8988T (cell line): ENCODE data around the gene ZNF556.
"Not testable (repeated sequence)": the region's sequence is repeated elsewhere in the genome, so short reads cannot be mapped to it uniquely, and the experiment has no call there.

Experiments
- DNase-seq: peaks from one replicate; pipeline ENCODE4 v3.0.0; 2011

The ZNF556 gene

DNA sequence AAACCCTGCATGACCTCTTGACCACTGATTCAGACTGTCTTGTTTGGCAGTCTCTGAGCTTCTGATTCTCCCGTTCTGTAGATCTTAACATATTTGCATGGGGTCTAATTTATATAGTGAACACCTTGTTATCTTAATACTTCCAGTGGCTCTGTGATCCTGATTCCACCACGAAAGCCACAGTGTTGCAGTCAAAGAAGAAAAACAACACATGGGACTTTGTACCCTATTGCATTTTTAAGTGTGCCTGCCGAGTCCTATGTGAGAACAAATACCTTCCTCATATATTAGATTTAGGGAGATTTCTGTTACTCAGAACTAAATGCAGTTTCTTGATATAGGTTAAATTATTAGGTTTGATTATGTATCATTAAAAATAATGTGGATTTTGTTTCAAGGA, 12.3 kb upstream of the ZNF556 start:
- no peak for DNase-seq

DNA sequence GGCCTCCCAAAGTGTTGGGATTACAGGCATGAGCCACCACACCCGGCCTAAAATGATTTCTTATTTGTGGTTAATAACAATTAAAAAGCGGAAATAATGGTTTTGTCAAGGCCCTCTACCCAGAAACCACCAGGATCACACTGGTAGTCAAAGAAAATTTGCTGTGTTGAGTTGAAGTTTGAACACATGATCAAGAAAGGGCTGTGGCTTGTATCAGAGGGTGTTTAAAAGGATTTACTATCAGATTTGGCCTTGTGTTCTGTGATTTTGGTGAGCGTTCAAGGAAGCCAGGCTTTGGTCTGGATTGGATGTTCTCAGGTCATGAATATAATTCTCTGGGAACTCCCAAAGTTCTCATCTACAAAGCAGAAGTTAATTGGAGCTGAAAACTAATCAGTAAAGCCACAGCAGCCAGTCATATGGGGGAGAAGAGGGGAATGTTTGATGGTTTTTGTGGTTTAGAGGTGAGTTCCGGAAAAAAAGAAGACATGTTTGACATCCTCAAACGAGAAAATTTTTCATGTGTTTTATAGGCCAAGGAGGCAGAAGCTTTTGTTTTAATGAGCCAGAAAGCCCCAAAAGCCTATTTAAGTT, 10.6 kb upstream of the ZNF556 start:
- no peak for DNase-seq

DNA sequence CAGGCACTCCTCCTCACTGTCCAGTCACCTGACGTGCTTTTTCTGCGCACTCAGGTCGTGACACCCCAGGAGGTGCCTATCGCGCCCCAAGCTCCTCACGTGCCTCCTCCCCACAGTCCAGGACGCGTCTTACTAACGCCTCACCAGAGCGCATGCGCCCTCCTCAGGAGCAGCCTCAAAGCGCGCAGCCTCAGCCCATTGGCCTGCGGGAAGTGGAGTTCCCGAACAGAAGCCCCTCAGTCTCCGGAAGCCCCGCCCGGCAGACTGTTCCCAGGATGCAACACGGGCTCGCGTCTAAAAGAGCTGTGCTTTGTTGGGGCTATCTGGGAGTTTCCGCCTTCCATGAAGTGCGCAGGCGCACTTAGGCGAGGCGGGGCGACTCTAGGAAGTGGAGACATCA, 8.3 kb upstream of the ZNF556 start:
- no peak for DNase-seq

DNA sequence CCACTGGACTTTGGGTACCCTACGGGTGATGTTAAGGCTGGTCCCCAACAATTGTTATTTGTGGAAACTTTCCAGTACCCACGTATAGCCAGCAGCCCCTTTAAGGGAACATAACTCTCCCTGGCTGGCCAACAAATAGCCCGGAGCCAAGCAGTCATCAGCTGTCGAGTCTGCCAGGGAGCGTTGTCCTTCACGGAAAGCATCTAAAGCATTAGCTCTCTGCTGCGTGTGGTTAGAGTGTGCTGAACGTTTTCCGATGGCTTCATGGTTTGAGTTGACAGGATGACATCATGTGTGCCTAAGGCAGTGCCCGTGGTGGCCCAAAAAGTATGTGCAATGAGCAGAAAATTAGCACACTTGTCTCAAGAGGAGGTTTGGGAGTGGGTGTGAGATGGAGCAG, 3.3 kb upstream of the ZNF556 start:
- no peak for DNase-seq

DNA sequence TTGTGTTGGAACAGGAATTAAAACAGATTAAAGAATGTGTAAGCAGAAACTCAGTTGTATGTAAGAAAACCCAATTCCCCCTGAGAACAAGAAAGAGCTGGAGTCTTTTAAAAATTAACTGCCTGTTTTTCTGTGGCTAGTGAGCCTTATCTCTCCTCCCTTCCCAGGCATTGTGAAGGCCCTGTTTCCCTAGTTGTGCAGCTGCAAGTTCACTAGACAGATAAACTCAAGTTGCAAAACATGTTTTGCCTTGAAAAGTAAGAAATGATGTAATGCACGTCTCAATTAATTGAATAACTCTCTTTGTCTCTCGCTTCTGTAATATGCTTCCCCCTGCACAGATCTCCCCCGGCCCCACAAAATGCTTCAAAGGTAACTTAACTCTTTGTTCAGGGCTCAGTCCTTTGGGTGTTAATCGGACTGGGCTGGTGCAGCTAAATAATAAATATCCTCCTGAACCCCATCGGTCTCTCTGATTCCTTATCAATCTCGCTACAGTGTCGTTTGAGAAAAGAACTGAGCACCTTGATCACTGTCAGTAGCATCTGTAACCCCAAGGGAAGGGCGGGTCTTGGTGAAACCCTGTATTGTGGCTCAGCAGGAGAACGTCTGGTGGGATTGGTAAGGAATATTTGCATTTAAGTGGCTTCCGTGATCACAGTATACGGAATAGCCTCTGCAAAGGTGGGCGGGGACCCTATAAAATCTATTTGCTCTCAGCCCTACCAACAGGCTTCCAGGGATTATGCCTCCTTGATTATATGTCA, 1.6 kb upstream of the ZNF556 start:
- no peak for DNase-seq

DNA sequence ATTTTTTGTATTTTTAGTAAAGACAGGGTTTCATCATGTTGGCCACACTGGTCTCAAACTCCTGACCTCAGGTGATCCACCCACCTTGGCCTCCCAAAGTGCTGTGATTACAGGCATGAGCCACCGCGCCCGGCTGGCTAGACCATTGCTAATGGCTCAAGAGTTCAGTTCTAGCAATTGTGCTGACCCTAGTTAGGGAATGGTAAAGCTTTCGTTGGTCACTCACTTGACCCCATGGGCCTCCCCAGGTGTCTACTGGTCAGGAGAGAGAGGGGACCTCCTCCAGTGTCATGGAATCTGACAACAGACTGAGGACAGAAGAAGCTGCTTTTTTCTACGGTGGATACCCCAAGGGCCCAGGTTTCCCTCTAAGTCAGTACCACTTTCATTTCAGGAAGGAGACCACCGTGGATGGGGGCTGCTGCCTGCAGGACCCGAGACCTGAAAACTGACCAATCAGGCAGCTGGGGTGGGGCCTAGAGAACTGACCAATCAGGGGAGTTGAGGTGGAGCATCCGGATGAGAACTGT, 575 bp upstream of the ZNF556 start:
- DNase-seq: no peak

DNA sequence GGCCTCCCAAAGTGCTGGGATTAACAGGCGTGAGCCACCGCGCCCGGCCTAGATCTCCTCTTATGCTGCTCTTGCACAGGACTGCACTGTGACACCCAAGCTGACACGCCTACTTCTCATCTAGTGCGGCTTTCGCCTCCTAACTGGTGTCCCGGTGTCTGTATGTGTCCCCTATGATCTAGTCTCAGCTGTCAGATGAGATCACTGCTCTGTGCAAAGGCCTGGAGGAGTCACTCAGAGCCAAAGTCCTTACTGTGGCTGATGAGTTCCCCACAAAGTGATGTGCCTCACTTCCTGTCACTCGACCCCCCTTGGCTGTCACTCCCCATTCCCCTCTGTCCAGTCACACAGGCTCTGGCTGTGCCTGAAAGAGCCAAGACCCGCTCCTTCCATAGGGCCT, 2.5 kb downstream of the ZNF556 start:
- DNase-seq: no peak

DNA sequence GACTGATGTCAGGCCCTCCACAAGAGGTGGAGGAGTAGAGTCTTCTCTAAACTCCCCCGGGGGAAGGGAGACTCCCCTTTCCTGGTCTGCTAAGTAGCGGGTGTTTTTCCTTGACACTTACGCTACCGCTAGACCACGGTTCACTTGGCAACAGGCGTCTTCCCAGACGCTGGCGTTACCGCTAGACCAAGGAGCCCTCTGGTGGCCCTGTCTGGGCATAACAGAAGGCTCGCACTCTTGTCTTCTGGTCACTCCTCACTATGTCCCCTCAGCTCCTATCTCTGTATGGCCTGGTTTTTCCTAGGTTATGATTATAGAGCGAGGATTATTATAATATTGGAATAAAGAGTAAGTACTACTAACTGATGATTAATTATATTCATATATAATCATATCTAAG, 5.0 kb downstream of the ZNF556 start:
- not testable (repeated sequence) for DNase-seq

DNA sequence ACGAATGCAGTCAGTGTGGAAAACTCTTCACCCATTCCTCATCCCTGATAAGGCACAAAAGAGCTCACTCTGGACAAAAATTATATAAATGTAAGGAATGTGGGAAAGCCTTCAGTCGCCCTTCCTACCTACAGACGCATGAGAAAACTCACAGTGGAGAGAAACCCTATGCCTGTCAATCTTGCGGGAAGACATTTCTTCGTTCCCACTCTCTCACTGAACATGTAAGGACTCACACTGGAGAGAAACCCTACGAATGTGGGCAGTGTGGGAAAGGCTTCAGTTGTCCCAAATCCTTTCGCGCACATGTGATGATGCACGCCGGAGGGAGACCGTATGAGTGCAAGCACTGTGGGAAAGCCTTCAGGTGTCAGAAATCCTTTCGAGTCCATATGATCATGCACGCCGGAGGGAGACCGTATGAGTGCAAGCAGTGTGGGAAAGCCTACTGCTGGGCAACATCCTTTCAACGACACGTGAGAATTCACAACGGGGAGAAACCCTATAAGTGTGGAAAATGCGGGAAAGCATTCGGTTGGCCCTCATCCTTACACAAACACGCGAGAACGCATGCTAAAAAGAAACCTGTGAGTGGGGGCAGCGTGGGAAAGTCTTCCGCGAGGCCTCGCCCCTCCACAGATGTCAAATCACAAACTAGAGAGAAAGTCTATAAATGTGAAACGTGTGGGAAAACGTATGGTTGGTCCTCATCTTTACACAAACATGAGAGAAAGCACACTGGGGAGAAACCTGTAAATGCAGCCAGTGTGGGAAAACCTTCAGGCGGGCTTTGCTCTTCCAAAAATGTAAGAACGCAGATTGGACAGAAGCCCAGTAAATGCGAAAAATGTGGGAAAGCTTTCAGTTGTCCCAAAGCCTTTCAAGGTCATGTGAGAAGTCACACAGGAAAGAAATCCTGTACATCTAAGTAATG, 10.5 kb downstream of the ZNF556 start:
- DNase-seq: no peak

DNA sequence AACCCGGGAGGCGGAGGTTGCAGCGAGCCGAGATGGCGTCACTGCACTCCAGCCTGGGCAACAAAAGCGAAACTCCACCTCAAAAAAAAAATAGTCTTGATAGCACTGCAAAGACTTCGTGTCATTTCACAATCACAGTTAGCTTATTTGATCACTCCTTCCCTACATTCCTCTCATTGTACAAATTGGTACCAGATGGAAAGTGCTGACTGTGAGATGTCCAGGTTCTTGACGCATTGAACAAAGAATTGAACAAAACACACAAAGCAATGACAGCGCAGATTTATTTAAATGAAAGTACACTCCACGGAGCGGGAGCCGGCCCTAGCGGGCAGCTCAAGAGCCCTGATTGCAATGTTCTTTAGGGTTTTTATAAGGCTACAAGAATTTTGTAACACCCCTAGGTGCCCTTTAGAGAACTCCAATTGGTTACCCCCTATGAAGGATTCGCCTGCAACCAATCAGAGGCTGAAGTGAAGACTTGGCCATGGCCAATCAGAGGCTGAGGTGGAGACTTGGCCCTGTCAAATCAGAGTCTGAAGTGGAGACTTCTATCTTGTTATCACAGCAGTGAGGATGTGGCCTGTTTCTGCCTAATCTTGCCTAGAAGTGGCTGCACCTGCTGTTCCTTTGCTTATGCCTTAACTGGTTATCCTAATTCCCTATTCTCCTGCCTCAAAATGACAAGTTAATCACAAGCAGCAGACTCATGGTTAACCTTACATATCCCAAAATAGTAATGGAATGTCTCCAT, 16.7 kb downstream of the ZNF556 start:
- DNase-seq: no peak

DNA sequence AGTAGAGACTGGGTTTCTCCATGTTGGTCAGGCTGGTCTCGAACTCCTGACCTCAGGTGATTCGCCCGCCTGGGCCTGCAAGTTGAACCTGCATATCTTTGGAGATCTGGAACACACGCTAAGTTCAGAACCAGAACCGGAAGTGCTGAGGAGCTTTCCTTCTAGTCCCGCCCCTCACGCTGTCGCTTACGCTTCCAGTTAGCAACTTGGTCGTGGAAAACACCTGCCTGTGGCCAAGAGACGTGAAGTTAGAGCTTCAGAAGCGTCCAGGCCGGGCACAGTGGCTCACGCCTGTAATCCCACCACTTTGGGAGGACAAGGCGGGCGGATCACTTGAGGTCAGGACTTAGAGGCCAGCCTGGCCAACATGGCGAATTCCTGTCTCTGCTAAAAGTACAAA, 18.6 kb downstream of the ZNF556 start:
- no peak for DNase-seq

DNA sequence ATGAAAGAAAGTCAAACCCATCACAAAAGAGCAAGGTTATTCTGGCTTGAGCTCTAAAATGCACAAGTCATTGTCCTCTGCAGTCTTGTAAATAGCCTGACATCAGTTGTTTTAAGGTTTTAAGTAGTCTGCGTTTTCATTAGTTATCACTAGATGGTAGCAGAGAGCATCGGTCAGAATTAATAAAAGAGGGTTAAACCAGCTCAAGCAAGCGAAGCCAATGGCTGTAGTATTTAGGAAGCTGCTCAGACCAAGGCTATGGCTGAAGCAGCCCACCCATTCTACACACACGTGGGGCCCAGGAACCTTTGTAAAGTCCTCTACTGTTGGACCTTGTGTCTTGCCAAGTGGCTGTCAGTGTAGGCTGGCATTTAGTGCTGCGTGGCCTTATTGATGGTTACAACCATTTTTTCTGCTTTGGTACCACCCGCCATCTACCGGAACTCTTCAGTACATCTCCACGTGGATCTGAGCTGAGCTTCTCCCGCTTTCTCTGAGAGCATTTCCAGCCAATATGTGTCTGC, 20.3 kb downstream of the ZNF556 start:
- DNase-seq: no peak

DNA sequence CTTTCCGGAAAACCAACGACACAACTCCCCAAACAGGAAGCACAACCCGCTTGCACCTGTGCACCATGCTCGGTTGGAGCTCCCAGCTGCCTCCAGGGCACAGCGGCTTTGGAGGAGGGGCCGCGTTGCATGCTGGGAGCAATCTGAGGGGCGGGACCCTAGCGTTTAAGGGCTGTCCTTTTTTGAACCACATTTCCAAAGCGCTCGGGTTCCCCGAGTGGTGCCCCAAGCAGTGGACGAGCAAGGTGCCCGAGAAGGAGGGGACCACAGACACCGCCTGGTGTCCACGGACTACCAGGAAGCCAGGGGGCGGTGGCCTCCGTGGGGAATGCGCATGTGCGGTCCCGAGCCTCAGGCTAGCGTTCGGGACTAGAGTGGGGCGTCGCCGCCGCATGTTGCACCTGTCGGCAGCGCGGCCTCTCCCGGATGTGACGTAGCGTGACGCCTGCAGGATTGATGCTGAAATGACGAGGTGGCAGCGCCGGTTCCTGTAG, 21.6 kb downstream of the ZNF556 start:
- DNase-seq: no peak

DNA sequence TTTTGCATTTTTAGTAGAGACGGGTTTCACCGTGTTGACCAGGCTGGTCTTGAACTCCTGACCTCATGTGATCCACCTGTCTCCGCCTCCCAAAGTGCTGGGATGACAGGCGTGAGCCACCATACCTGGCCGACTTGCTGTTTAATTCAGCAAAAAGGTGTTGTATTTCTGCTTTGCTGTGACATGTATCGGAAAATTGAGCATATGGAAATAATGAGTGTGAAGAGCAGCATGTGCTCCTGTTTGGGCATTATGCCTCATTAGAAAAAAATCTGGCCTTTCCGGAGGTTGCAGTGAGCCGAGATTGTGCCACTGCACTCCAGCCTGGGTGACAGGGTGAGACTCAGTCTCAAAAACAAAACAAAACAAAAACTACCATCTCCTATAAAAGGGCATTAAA, 23.4 kb downstream of the ZNF556 start:
- not testable (repeated sequence) for DNase-seq

DNA sequence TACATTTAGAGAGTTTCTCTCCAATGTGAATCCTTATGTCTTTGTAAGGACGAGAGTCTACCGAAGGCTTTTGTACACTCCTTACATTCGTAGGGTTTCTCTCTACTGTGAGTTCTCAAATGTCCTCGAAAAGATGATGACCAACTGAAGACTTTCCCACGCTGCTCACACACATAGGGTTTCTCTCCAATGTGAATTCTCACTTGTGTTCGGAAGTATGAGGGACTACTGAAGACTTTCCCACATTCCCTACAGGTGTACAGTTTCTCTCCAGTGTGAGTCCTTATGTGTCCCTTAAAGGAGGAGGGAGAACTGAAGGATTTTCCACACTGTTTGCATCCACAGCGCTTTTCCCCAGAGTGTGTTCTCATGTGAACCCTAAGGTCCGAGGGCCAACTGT, 29.6 kb downstream of the ZNF556 start:
- DNase-seq: no peak

DNA sequence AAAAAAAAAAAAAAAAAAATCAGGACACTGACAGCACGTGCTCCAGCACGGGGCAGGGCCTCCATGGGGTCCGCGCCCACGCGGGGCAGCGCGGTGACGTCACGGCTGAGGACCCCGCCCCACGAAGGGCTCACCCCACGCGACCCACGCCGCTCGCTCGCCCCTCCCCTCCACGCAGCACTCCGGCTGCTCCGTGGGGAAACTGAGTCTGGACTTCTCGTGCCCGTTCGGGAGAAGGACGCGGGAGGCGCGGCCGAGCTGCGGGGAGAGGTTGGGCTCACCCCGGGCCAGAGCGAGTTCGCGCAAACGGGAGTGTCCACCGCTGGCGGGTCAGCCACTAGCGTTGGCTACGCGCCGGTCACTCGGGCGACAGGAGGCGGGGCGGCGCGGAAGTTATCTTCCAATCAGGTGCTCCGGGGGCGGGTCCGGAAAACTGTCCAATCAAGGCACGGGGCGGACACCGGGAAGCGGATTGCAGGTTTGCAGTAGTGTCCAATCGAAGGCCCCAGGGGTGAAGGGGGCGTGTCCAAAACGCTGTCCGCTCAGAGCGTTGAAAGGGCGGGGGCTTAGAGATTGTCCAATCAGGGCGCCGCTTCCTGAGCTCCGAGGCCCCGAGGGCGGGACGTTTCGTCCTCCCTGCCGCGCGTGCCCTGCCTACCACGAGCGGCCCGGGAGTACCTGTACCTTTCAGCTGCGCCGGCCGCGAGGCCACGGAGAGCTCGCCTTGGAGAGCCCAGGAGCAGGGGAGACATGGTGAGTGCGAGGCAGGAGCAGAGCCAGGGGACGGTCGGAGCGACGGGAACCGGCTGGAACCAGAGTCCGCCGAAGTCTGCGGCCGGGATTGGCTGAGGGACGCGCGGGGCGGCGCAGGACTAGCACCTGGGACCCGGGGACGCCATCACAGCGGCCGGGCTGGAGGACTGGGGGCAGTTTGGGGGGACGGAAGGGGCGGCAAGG, 33.4 kb downstream of the ZNF556 start, which contains the start of gene ZNF57:
TSS of gene ZNF57 (plus strand) at position 633 of the 957 bp plus-strand sequence. CDS start at position 751, 118 bp downstream.
- peak; percentile 78 for DNase-seq

DNA sequence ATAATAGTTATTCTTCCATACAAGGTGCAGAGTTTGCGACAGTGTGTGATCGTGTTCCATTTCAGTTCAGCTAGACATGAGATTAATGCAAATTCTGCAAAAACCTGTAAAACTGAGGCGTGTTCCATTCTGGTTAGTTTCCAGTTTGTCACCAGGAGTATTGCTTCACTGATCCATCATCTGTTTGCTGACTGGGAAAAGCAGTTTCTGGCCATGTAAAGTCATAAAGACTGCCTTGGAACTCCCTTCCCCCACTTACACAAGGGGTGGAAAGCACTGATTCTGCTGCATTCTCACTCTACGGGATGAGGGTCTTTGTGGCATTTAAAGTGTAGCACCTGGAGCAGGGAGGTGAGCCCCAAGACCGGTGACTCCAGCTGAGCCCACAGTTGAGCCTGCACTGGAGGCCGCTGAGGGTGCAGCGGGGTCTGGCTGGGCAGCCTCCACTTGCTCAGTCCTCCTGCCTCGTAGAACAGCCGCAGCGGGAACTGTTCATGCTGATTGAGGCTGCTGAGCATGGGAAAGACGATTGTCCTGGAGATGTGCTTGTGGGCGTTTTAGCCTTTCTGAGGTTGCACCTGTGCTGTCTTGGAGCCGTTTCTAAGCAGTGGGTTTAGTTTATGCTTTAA, 35.6 kb downstream of the ZNF556 start:
- no peak for DNase-seq

DNA sequence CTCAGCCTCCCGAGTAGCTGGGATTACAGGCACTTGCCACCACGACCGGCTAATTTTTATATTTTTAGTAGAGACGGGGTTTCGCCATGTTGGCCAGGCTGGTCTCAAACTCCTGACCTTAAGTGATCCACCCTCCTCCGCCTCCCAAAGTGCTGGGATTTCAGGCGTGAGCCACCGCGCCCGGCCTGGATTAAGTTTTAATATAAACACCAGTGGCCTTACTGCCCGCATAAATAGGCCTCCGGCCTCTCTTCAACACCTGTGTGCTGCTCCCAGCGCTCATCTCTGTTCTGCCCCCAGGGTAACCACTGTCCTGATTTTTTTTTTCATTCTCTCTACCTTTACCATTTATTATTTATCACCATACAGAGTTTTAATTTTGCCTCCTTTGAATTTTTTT, 36.2 kb downstream of the ZNF556 start:
- not testable (repeated sequence) for DNase-seq

DNA sequence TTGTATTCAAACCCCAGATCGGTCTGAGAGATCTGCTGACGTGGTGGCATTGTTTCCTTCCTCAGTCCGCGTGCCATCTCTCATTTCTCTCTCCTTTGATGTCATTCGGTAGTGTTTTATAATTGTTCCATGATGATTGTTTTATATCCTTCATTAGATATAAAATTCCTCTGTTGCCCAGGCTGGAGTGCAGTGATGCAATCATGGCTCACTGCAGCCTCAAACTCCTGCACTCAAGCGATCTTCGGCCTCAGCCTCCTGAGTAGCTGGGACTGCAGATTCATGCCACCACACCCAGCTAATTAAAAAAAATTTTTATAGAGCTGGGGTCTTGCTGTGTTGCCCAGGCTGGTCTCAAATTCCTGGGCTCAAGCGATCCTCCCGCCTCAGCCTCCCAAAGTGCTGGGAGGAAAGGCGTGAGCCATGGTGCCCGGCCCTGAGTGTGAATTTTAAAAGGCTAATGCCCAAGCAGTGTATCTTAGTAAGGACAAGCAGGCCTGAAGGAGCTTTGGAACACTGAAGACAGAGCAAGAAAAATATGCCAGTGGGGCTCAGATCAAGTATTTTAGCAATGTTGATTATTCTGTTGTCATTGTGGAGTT, 38.9 kb downstream of the ZNF556 start:
- no peak for DNase-seq

DNA sequence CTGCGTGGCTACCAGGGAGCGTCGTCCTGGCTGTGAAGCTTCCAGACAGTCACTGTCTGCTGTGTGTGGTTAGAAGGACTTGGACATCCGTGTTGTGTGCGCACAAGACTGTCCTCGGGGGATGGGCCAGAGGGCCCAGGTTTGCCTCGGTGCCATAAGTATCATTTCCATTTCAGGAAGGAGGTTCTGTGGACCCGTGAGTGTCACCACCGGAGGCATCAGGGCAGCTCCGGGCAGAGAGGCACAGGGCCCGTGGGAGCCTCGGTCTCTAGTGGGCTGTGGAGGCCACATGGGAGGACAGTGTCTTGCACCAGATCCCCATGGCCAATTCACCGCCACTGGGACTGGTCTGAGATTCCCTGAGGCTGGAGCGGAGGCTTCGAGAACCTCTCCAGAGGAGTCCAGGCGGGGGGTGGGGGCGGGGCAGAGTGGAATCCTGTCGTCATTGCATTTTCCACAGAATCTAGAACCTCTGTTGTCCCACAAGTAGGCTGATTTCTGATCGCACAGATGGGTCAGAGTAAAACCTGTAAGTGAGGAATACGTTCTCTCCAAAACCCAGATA, 39.6 kb downstream of the ZNF556 start:
- DNase-seq: no peak
